ENCODE results near the gene ABHD15.

The ABHD15 gene

GRCh38 chr17:29570521-29570920 lies 3.7 kb upstream of the ABHD15 start:
- TF ChIP-seq CTCF (IDR thresholded peaks at IDR 0.05; ENCODE audit: low read depth, low read length, missing control alignments), result no peak
- DNase-seq (ENCODE audit: low read depth), result no peak
- no peak overlapping the region for H3K4me3 ChIP-seq (ENCODE audit: low read depth, low read length)

GRCh38 chr17:29569245-29569950 lies 2.6 kb upstream of the ABHD15 start:
- TF ChIP-seq CTCF (IDR thresholded peaks at IDR 0.05; ENCODE audit: low read depth, low read length, missing control alignments), result no peak
- H3K4me3 ChIP-seq (ENCODE audit: low read depth, low read length), result peak overlapping the region; percentile 68
- DNase-seq (ENCODE audit: low read depth), result no peak

GRCh38 chr17:29568331-29569244 lies 1.8 kb upstream of the ABHD15 start, which contains the start of gene TP53I13:
TSS of gene TP53I13 (plus strand) at chr17:29568701. CDS start at chr17:29568759, 58 bp downstream.
- DNase-seq (ENCODE audit: low read depth), result no peak
- TF ChIP-seq CTCF (IDR thresholded peaks at IDR 0.05; ENCODE audit: low read depth, low read length, missing control alignments), result no peak
- peak within 1 kb of the TSS; percentile 68 for H3K4me3 ChIP-seq (ENCODE audit: low read depth, low read length)

GRCh38 chr17:29567554-29568330 lies 905 bp upstream of the ABHD15 start:
- peak overlapping the region; percentile 65 for H3K4me3 ChIP-seq (ENCODE audit: low read depth, low read length)
- no peak for DNase-seq (ENCODE audit: low read depth)
- peak; percentile 68 for TF ChIP-seq CTCF (IDR thresholded peaks at IDR 0.05; ENCODE audit: low read depth, low read length, missing control alignments)

GRCh38 chr17:29567304-29567553 lies 392 bp upstream of the ABHD15 start:
- TF ChIP-seq CTCF (IDR thresholded peaks at IDR 0.05; ENCODE audit: low read depth, low read length, missing control alignments), result no peak
- peak overlapping the region; percentile 65 for H3K4me3 ChIP-seq (ENCODE audit: low read depth, low read length)
- DNase-seq (ENCODE audit: low read depth), result no peak

GRCh38 chr17:29565643-29566472 lies 979 bp downstream of the ABHD15 start:
- H3K4me3 ChIP-seq (ENCODE audit: low read depth, low read length), result peak overlapping the region; percentile 65
- TF ChIP-seq CTCF (IDR thresholded peaks at IDR 0.05; ENCODE audit: low read depth, low read length, missing control alignments), result peak; percentile 12
- no peak for DNase-seq (ENCODE audit: low read depth)
